IPS-18c (cell line): ENCODE results near the gene MPST.

Source experiments
- H3K4me3 ChIP-seq: 2 replicates; pipeline ENCODE4 v1.7.0; 2013; ENCODE audit warnings: low read depth, mild to moderate bottlenecking, low read length, moderate library complexity; ENCODE audit not compliant: insufficient read depth
- H3K9me3 ChIP-seq: one replicate; pipeline ENCODE4 v1.6.1; 2013; ENCODE audit warnings: mild to moderate bottlenecking, low read length, moderate library complexity; ENCODE audit not compliant: control insufficient read depth, insufficient read depth

The MPST gene

GRCh38 chr22:37032535-37033460, 13.3 kb downstream of the MPST start:
- Histone ChIP-seq H3K4me3 (no peak overlapping the region), H3K9me3 (no peaks in the 10 kb centered on the region)

- Histone ChIP-seq H3K4me3 (no peak overlapping the region), H3K9me3 (no peaks in the 10 kb centered on the region)
Measured at GRCh38 chr22:37033605-37034430, 14.3 kb downstream of the MPST start.

- H3K4me3 ChIP-seq, result no peak overlapping the region
- no peaks in the 10 kb centered on the region for H3K9me3 ChIP-seq
Measured at GRCh38 chr22:37036655-37037377, 17.3 kb downstream of the MPST start.

- no peaks in the 10 kb centered on the region for H3K9me3 ChIP-seq
- H3K4me3 ChIP-seq, result no peak overlapping the region
Measured at GRCh38 chr22:37037669-37038068, 18.1 kb downstream of the MPST start.

- Histone ChIP-seq H3K4me3 (no peak overlapping the region), H3K9me3 (no peaks in the 10 kb centered on the region)
Measured at GRCh38 chr22:37039466-37039865, 19.9 kb downstream of the MPST start.

- no peak overlapping the region for H3K4me3 ChIP-seq
- no peaks in the 10 kb centered on the region for H3K9me3 ChIP-seq
Measured at GRCh38 chr22:37043209-37043827, 23.8 kb downstream of the MPST start.

- H3K4me3 ChIP-seq, result no peak overlapping the region
- no peaks in the 10 kb centered on the region for H3K9me3 ChIP-seq
Measured at GRCh38 chr22:37043828-37044538, 24.4 kb downstream of the MPST start.

GRCh38 chr22:37044634-37045625, 25.4 kb downstream of the MPST start:
- H3K9me3 ChIP-seq, result no peaks in the 10 kb centered on the region
- no peak overlapping the region for H3K4me3 ChIP-seq

- Histone ChIP-seq H3K9me3 (no peaks in the 10 kb centered on the region), H3K4me3 (no peak overlapping the region)
Measured at GRCh38 chr22:37045958-37046357, 26.4 kb downstream of the MPST start.

GRCh38 chr22:37046589-37046988, 27.0 kb downstream of the MPST start:
- Histone ChIP-seq H3K9me3 (no peaks in the 10 kb centered on the region), H3K4me3 (no peak overlapping the region)

- no peak overlapping the region for H3K4me3 ChIP-seq
- H3K9me3 ChIP-seq, result no peaks in the 10 kb centered on the region
Measured at GRCh38 chr22:37047006-37047405, 27.5 kb downstream of the MPST start.

GRCh38 chr22:37048133-37048532, 28.6 kb downstream of the MPST start:
- no peak overlapping the region for H3K4me3 ChIP-seq
- no peaks in the 10 kb centered on the region for H3K9me3 ChIP-seq

- Histone ChIP-seq H3K4me3 (no peak overlapping the region), H3K9me3 (no peaks in the 10 kb centered on the region)
Measured at GRCh38 chr22:37049224-37049623, 29.7 kb downstream of the MPST start.

GRCh38 chr22:37050913-37051312, 31.4 kb downstream of the MPST start:
- H3K9me3 ChIP-seq, result no peaks in the 10 kb centered on the region
- no peak overlapping the region for H3K4me3 ChIP-seq
